NCI-H748 (cell line): ENCODE results near the gene AKT2.
"Not testable (repeated sequence)": the region's sequence is repeated elsewhere in the genome, so short reads cannot be mapped to it uniquely, and the experiment has no call there.

Experiments used
- DNase-seq: peaks from one replicate; lab custom pipeline; 2025; ENCODE audit not compliant: unreplicated experiment; lab: John Stamatoyannopoulos, UW

The AKT2 gene

DNA sequence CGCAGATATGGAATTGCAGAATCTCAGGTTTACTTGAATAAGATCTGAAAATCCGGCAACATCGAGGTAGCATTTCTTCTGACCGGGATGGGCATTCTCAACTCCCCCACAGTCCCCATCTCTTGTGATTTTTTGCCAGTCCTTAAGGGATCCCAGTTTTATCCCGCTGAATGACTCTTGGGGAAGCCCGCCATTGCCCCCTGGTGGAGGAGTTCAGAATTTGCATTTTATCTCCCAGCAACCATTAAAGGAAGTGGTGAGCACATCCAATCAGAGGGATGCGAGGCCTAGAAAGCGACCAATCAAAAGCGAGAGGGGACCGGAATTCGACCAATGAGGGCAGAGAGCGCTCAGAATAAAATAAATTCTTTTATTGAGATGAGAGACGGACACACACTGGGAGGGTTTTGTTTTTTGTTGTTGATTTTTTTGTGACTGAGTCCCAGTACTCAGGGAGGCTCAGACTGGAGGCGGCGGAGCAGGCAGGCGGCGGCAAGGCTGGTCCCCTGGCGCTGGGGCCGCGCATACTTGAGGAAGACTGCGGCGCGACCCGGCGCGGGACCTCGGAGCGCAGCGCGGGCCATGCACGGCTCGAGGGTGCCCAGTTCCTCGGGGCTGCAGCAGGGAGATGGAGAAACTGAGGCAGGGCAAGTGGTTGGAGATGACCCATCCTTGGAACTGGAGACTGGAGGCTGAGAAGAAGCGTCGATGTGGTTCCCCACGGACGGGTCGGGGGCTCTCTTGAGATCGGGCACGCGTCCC is 63.1 kb downstream of the AKT2 start:
- DNase-seq, result peak; percentile 93

DNA sequence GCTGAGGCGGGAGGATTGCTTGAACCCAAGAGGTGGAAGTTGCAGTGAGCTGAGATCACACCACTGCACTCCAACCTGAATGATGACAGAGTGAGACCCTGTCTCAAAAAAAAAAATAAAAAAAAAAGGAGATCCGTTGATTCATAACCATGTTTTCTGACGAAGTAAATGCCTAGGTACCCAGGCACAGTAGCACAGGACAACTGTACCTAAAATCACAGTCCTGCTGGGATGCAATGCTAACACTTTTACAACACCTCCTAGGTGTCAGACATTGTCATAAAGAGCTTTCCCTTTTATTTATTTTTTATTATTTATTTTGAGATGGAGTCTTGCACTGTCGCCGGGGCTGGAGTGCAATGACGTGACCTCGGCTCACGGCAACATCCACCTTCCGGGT is 64.5 kb downstream of the AKT2 start:
- DNase-seq, result no peak

DNA sequence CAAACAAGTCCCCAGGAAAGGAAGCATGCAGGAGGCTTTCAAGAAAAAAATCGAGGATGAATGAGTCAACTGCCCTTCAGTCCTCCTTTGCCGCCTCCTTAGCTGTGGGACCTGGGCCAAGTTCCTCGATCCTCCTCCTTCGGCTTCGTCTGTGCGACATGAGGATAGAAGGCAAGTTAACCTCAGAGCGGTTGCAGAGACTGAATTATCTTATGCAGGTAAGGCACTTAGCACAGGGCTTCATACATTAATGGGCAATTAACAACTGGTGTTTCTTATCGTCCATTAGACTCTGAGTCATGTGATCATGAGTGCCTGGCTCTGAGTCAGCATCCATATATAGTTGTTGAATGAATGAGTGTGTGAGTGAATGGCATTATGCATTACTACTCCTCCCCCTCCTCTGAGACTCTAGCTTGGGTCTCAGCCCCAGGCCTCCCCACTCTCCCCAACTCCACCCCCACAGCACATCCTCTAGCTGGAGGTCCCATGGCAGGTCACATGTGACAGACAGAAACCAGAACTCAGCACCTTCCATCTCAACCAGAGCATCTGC is 65.3 kb downstream of the AKT2 start:
- DNase-seq, result peak; percentile 47

DNA sequence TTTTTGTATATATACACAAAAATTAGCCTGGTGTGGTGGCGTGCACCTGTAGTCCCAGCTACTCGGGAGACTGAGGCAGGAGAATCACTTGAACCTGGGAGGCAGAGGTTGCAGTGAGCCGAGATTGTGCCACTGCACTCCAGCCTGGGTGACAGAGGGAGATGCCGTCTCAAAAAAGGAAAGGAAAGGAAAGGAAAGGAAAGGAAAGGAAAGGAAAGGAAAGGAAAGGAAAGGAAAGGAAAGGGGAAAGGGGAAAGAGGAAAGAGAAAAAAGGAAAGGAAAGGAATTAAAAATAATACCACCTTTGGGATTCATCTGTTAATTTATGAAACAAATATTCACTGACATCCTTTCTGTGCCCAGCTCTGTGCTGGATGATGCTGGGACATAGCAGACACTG is 66.1 kb downstream of the AKT2 start:
- DNase-seq, result not testable (repeated sequence)

DNA sequence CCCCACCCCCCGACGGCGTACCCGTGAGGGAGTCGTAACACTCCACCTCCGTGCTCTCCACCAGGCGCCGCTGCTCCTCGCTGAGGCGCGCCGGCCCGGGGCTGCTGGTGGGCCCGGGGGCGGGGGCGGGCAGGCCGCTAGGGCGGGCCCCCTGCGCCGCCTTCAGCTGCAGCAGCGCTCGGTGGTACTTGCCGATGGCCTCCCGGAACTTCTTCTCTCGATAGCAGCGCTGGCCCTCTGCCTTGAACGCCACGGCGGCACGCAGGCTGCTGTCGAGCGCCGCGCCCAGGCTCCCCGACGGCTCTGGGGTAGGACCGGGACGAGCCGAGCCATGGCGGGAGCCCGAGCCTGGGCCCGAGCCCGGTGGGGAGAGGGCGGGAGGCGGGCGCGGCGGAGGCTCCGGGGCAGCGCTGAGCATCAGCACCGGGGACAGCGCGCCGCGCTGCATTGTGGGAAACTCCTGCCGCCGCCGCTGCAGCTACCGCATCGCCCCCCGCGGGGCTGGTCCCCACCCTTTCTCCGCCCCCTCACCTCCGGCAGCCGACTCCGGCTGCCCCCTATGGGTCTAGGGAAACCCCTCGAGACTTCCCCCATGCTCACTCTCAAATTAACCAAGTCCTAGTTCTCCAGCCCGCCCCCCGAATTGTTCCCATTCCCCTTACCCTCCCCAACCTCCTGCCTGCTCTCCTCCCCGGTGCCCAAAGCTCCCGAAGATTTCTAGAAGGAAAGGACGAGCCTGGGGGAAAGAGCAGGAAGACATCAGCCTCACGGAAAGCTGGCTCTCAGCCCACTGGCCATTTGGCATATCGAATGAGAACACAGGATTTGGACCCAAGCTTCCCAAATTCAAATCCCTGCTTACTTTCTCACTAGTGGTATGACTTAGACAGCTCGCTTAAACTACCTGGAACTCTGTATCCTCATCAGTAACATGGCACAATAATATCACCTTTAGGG is 66.9 kb downstream of the AKT2 start, which contains the start of gene TTC9B:
TSS of gene TTC9B (minus strand) at position 451 of the 957 bp plus-strand sequence. CDS start at position 448, 3 bp downstream.
- DNase-seq, result peak; percentile 80

DNA sequence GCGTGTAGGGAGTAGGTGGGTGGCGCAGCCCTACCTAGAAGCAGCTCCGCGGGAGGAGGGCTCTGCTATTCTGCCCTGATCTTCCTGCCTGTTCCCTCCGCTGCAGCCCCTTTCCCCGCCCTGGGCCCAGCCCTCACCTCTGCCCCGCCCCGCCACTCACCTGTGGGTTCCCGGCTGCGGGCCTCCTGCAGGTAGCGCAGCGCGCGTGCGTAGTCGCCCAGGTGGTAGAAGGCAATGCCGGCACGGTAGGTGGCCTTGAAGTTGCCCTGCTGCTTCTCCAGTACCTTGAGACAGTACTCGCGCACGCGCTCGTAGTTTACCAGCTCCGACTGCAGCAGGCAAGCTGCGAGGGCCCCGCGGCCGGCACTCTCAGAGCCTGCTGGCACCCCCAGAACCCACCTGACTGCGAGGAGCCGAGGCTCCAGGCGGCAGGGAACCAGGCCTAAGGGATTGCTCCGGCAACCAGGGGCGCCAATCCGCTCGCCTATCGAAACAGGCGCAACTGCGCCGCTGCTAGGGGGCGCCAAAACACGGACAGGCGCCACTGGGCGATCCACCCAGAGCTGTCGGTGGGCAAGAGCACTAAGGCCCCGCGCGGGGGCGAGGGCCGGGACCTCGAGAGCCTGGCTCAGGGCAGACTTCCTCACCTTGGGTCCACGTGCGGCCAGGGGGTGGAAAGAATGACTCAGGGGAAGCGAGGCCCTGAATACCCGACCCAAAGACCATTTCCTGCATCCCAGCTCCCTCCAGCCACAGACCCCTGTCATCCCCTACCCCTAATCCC is 67.9 kb downstream of the AKT2 start:
- DNase-seq, result peak; percentile 97

- DNase-seq, result no peak
Observed at GRCh38 chr19:40216777-40217026, 68.4 kb downstream of the AKT2 start.

GRCh38 chr19:40216013-40216776 is 69.0 kb downstream of the AKT2 start:
- no peak for DNase-seq

- DNase-seq, result no peak
Observed at GRCh38 chr19:40214936-40215335, 70.2 kb downstream of the AKT2 start.

- no peak for DNase-seq
Observed at GRCh38 chr19:40213882-40214570, 71.1 kb downstream of the AKT2 start.

GRCh38 chr19:40213251-40213829 is 71.8 kb downstream of the AKT2 start:
- no peak for DNase-seq

- DNase-seq, result no peak
Observed at GRCh38 chr19:40210889-40211288, 74.3 kb downstream of the AKT2 start.

GRCh38 chr19:40208602-40209001 is 76.5 kb downstream of the AKT2 start:
- no peak for DNase-seq

DNA sequence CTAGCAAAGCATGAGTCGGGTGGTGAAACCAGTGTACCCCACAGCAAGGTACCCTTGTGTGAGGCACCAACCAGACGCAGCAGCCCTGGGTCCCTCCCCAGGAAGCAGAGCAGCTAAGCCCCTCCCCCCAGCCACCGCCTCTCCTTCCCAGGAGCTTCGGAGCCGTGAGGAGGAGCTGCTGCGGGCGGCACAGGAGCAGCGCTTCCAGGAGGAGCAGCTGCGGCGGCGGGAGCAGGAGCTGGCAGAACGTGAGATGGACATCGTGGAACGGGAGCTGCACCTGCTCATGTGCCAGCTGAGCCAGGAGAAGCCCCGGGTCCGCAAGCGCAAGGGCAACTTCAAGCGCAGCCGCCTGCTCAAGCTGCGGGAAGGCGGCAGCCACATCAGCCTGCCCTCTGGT is 79.4 kb downstream of the AKT2 start:
- DNase-seq, result no peak

- DNase-seq, result no peak
Observed at GRCh38 chr19:40204381-40204780, 80.8 kb downstream of the AKT2 start.

DNA sequence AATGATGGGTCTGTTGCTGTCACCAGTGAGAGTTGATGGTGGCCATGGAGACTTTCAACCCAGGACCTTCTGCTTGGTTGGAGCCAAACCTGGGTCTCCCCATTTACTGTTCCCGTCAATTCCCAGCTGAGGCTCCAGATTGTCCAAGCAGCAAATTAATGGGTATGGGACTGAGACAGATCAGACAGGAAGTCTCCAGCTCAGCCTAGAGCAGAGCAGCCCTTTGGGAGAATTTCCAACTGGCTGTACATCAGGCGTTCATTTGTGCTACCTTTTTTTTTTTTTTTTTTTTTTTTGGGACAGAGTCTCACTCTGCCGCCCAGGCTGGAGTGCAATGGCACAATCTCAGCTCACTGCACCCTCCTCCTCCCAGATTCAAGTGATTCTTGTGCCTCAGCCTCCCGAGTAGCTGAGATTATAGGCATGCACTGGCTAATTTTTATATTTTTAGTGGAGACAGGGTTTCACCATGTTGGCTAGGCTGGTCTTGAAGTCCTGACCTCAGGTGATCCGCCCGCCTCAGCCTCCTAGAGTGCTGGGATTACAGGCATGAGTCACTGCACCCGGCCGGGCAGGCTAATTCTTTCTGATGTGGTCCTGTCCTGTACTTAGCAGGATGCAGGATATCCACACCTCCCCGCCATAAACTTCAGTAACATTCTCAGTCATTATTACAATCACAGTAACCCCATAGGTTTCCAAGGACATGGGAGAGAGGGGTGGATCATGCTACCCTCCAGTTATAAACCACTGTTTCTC is 84.6 kb downstream of the AKT2 start:
- DNase-seq, result no peak

DNA sequence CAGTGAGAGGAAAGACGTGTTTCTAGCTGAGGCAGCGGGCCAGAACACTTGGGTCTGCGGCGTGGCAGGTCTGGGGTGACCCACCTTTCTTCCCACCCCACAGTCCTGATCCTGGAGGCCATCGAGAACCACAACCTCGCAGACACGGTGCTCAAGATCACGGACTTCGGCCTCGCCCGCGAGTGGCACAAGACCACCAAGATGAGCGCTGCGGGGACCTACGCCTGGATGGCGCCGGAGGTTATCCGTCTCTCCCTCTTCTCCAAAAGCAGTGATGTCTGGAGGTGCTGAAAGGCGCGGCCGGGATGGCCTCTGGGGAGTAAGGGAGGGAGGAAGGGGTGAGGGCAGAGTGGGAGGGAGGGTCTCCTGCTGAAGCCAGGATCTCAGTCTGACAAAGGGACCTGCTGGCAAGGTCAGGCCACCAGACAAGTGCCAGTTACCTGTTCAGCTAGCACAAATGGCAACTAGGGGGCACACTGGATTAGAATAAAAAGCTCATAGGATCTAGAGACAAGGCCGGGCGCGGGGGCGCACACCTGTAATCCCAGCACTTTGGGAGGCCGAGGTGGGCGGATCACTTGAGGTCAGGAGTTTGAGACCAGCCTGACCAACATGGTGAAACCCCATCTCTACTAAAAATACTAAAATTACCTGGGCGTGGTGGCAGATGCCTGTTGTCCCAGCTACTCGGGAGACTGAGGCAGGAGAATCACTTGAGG is 86.7 kb downstream of the AKT2 start:
- DNase-seq, result no peak

DNA sequence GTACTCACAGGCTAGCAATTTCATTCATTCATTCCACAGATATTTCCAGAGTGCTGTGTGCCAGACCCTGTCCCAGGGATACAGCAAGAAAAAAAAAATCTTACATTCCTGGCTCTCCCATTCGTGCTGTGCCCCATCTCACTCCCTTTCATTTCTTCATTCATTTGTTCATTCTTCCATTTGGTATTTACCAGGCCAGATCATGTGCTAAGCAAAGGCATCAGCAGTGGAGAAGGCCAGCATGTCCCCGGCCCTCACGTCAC is 91.6 kb downstream of the AKT2 start:
- DNase-seq, result no peak
